T-helper 1 cell (primary cell): ENCODE measurements around the gene RABGAP1L.

Source experiments
- DNase-seq, 5 donors: peaks; one replicate each; pipeline ENCODE4 v3.0.0-alpha.2; 2012 to 2020

The RABGAP1L gene

GRCh38 chr1:174900317-174900716 lies 741.0 kb downstream of the RABGAP1L start:
- no peak for DNase-seq

GRCh38 chr1:174902531-174903099 lies 743.3 kb downstream of the RABGAP1L start:
- no peak for DNase-seq

GRCh38 chr1:174911606-174912005 lies 752.3 kb downstream of the RABGAP1L start:
- DNase-seq: no peak

- DNase-seq: peak in 1 of 5 donors; percentile 67
Observed at GRCh38 chr1:174912264-174912663, 752.9 kb downstream of the RABGAP1L start.

- DNase-seq: peak in 1 of 5 donors; percentile 9
Observed at GRCh38 chr1:174913225-174913903, 754.0 kb downstream of the RABGAP1L start.

- no peak for DNase-seq
Observed at GRCh38 chr1:174914991-174915390, 755.7 kb downstream of the RABGAP1L start.

GRCh38 chr1:174916846-174917245 lies 757.5 kb downstream of the RABGAP1L start:
- no peak for DNase-seq

- DNase-seq: no peak
Observed at GRCh38 chr1:174920093-174920492, 760.8 kb downstream of the RABGAP1L start.

GRCh38 chr1:174922121-174922520 lies 762.8 kb downstream of the RABGAP1L start:
- DNase-seq: no peak

- no peak for DNase-seq
Observed at GRCh38 chr1:174923820-174924219, 764.5 kb downstream of the RABGAP1L start.

- no peak for DNase-seq
Observed at GRCh38 chr1:174928541-174928940, 769.2 kb downstream of the RABGAP1L start.

GRCh38 chr1:174931214-174931613 lies 771.9 kb downstream of the RABGAP1L start:
- no peak for DNase-seq

- no peak for DNase-seq
Observed at GRCh38 chr1:174932587-174932986, 773.3 kb downstream of the RABGAP1L start.

GRCh38 chr1:174935961-174936727 lies 776.8 kb downstream of the RABGAP1L start:
- DNase-seq: no peak

- DNase-seq: peak in 1 of 5 donors; percentile 17
Observed at GRCh38 chr1:174938281-174939007, 779.1 kb downstream of the RABGAP1L start.

- DNase-seq: no peak
Observed at GRCh38 chr1:174939775-174940545, 780.6 kb downstream of the RABGAP1L start.

- DNase-seq: no peak
Observed at GRCh38 chr1:174940646-174941175, 781.4 kb downstream of the RABGAP1L start.

- DNase-seq: no peak
Observed at GRCh38 chr1:174942547-174943255, 783.4 kb downstream of the RABGAP1L start.

- DNase-seq: no peak
Observed at GRCh38 chr1:174946031-174946430, 786.7 kb downstream of the RABGAP1L start.

- no peak for DNase-seq
Observed at GRCh38 chr1:174949061-174949460, 789.7 kb downstream of the RABGAP1L start.

- DNase-seq: no peak
Observed at GRCh38 chr1:174949645-174950044, 790.3 kb downstream of the RABGAP1L start.
